CD4-positive, alpha-beta T cell treated with Interleukin-17A for 4 hours (primary cell): ENCODE data around the gene MALAT1.
"Not testable (repeated sequence)": the region's sequence is repeated elsewhere in the genome, so short reads cannot be mapped to it uniquely, and the experiment has no call there.

ENCODE experiments used
- DNase-seq: peaks from one replicate; pipeline ENCODE4 v3.0.0-alpha.2; 2020; ENCODE audit warnings: mixed read lengths

MALAT1 gene

GRCh38 chr11:65498977-65499712, at the start of gene MALAT1:
Gene MALAT1, plus strand, starts transcription at chr11:65499045.
- peak; percentile 95 for DNase-seq

- DNase-seq = not testable (repeated sequence)
Observed at GRCh38 chr11:65451301-65451700, 47.5 kb upstream of the MALAT1 start.

DNA sequence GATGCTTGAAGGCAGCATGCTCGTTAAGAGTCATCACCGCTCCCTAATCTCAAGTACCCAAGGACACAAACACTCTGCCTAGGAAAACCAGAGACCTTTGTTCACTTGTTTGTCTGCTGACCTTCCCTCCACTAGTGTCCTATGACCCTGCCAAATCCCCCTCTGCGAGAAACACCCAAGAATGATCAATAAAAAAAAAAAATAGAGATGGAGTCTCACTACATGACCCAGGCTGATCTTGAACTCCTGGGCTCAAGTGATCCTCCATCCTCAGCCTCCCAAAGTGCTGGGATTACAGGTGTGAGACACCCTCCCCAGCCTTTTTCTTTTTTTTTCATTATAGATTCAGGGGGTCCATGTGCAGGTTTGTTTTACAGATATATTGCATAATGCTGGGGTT, 46.6 kb upstream of the MALAT1 start:
- not testable (repeated sequence) for DNase-seq

GRCh38 chr11:65452806-65453490, 45.9 kb upstream of the MALAT1 start:
- DNase-seq = no peak

- no peak for DNase-seq
Observed at GRCh38 chr11:65454311-65454695, 44.5 kb upstream of the MALAT1 start.

DNA sequence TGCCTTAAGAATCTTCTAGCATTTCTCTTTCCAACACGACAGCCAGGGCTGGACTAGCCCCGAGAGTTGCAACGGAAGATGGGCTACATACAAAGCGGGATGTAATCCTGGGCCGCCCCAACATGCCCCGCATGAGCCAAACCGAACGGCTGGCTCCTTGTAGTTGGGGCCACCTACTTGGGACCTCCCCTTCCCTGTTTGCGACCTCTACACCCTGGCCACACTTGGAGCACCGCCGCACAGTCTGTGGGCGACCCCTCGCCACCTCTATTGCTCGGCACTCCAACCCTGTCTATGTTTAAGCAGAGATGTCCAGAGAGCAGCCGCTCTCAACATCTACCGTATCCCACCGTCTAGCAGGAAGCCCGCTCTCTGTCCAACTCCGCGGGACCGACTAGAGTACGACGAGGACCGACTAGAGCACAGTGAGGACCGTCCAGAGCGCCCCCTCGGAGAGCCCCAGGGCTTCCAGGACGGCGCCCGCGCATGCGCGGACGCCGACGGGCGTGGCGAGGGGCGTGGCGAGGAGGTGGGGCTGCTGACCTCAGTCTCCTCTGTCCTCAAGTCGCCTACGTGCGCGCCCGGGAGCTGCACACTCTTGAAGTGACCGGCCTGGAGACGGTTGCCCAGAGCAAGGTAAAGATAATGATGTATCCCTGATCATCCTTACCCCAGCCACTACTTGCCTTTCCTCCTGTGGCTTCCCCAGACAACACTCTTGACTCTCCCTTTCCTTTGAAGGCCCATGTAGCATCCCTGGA, 44.0 kb upstream of the MALAT1 start:
- DNase-seq = peak; percentile 84

DNA sequence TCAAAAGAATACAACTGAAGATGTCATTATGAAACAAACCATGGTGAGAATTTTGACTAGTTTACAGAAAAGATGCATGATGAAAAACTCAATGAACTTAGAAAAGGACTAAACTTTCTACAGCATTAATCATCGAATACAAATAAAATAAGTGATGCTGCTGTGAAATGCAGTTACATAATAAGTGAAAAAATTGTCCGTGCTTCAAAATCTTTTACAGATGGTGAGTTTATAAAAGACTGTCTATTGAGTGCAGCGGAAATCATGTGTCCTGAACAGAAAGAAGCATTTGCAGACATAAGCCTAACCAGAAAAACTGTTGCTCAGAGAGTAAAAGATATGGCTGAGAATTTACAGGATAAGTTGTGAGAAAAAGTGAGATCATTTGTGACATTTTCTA, 42.4 kb upstream of the MALAT1 start:
- no peak for DNase-seq

GRCh38 chr11:65459552-65459951, 39.3 kb upstream of the MALAT1 start:
- DNase-seq = no peak

DNA sequence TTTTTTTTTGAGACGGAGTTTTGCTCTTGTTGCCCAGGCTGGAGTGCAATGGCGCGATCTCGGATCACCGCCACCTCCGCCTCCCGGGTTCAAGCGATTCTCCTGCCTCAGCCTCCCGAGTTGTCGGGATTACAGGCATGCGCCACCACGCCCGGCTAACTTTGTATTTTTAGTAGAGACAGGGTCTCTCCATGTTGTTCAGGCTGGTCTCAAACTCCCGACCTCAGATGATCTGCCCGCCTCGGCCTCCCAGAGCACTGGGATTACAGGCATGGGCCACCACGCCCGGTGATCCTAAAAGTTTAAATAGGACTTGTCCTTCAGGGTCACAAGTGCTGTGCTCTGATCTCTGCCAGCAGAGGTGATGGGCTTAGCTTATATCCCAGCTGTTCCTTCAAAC, 33.4 kb upstream of the MALAT1 start:
- not testable (repeated sequence) for DNase-seq

DNA sequence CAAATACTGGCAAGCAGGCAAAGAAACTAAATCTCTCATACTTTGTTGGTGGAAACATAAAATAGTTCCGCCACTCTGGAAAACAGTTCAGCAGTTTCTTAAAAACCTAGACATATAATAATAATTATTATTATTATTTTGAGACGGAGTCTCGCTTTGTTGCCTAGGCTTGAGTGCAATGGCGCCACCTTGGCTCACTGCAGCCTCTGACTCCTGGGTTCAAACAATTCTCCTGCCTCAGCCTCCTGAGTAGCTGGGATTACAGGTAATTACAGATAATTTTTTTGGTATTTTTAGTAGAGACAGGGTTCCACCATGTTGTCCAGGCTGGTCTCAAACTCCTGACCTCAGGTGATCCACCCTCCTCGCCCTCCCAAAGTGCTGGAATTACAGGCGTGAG, 31.5 kb upstream of the MALAT1 start:
- not testable (repeated sequence) for DNase-seq

DNA sequence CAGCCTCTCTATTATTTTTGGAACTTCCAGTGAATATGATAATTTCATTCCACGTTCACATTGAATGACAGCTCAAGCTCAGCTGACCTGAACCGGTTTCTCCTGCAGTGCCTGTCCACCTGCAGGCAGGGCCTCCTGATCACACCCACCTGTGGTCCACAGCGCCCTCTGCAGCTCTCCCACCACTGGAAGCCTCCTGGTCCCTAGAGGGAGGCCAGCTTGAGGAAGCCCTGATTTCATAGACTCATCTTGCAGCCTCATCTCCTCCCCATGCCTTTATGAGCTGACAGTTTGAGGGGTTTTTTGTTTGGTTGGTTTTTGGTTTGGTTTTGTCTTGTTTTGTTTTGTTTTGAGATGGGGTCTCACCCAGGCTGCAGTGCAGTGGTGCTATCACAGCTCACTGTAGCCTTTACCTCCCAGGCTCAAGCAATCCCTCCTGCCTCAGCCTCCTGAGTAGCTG, 29.9 kb upstream of the MALAT1 start:
- DNase-seq = peak; percentile 79

DNA sequence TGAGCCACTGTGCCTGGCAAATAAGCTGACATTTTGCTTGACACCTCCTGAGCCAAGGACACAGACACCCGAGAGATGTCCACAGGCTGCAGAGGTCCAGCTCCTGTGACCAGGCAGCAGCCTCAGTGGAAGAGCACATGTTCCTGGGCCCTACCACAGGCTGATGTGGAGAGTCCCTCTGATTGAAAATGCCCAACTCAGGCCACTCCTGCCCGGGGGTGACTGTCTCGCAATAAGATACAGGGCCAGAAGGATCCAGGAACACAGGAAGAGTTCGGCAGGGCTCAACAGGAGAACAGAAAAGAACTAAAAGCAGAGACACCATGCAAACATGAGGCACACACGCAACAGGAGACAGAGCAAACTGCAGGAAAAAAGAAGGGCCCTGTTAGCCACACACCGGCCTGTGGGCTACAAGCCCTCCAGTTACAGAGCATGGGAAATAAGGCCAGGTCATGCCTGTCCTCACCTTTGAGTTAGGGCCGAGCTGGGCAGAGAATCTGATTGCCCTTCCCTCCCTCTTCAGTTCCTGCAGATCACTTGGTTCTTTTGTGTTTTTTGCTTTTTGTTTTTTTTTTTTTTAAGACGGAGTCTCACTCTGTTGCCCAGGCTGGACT, 28.3 kb upstream of the MALAT1 start:
- DNase-seq = no peak

DNA sequence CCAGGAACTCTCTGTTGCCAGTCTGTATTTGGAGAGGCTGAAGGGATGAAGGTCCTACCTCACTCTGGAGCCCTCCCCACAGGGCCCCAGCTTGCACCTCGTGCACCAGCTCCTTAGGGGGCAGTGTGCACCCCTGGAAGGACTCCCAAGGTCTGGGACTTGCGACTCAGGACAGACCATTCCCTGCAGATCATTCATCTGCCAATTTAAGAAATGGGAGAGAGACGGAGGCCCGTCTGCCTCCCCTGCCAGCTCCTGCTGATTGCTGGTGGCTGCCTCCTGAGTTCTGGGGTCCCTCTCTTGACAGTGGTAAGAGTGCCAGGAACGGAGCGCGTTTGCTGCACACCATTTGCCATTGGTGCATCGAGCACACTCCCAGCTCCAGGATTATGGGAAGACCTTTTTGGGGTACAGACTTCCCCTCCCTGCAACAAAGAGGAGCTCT, 27.4 kb upstream of the MALAT1 start:
- DNase-seq = peak; percentile 32

- DNase-seq = not testable (repeated sequence)
Observed at GRCh38 chr11:65472588-65473277, 26.1 kb upstream of the MALAT1 start.

GRCh38 chr11:65473278-65473860, 25.5 kb upstream of the MALAT1 start:
- DNase-seq = no peak

- no peak for DNase-seq
Observed at GRCh38 chr11:65474864-65475263, 24.0 kb upstream of the MALAT1 start.

DNA sequence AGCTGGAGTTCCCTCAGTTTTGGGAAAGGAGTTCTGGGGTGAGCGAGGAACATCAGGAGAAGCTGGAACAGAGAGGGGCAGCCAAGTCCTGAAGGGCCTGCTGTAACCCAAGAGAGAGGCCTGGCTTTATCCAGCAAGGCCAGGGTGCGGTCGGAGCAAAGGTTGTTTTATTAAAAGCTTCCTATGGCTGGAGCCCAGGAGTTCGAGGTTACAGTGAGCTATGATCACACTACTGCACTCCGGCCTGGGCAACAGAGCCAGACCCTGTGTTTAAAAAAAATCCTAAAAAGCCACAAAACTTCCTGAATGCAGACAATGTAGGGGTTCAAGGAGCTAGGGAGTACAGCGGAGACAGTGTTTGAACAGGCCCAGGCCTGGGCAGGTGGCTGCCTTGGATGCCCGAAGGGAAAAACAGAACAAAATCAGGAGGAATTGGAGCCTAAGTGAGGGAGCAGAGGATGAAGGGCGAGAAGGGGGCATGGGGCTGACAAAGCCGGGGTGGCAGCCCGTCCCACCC, 22.2 kb upstream of the MALAT1 start:
- DNase-seq = no peak

- peak; percentile 95 for DNase-seq
Observed at GRCh38 chr11:65477149-65477965, 21.5 kb upstream of the MALAT1 start.

- no peak for DNase-seq
Observed at GRCh38 chr11:65478388-65479183, 20.3 kb upstream of the MALAT1 start.
